ENCODE results near the gene CTSZ.
"Not testable (repeated sequence)": the region's sequence is repeated elsewhere in the genome, so short reads cannot be mapped to it uniquely, and the experiment has no call there.

The CTSZ gene

DNA sequence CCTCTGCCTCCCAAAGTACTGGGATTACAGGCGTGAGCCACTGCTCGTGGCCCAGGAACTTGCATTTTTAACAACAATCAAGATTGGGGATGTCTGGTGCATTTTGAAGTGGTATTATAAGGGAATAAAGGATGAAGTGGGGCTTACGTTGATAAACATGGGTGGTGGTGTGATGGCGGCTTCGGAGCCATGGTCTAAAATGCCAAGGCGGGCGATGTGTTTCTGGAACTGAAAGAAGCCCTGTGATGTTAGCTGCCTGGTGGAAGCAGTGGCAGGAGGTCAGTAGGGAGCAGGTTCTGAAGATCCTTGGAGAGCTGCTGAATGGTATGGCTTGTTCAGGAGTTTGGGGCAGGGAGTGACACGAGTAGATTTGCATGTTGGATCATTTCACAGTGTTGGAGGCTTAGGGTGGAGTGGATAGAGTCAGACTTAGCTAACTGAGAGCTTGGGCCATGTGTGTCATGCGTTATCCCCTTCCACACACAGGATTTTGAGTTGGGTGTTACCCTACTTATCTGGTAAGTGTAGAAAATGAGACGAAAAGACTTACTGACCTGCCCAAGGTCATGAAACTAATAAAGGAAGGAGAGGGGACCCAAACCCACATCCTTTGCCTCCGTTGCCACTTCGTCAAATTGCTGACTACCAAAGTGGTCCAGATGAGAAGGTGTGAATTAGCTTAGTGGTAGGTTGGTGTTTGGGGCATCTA is 24.5 kb downstream of the CTSZ start:
- DNase-seq = no peak

DNA sequence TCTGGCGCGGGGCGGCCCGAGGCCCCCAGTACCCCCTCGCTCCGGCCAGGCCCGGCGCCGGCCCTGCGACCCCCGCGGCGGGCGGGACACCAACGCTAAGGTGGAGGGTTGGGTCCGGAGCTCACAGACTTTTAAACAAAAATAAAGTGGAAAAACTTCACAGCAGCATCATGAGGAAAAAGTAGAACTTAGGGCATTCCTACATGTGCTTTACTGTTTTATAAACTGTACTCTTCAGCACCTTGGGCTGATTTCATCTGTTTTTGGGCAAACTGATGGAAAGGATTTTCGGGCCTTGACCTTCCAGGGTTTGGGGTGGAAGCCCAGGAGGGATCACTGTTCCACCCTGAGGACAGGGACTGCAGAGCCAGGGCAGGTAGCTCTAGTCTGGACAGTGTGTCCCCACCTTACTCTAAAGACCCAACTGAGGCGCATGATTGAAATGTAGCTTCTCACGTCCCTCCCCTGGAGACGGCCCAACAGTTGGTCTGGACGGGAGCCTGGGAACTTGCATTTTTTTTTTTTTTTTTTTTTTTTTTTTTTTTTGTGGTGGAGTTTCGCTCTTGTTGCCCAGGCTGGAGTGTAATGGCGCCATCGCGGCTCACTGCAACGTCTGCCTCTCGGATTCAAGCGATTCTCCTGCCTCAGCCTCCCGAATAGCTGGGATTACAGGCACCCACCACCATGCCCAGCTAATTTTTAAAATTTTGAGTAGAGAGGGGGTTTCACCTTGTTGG is 25.3 kb downstream of the CTSZ start:
- no peak for DNase-seq

DNA sequence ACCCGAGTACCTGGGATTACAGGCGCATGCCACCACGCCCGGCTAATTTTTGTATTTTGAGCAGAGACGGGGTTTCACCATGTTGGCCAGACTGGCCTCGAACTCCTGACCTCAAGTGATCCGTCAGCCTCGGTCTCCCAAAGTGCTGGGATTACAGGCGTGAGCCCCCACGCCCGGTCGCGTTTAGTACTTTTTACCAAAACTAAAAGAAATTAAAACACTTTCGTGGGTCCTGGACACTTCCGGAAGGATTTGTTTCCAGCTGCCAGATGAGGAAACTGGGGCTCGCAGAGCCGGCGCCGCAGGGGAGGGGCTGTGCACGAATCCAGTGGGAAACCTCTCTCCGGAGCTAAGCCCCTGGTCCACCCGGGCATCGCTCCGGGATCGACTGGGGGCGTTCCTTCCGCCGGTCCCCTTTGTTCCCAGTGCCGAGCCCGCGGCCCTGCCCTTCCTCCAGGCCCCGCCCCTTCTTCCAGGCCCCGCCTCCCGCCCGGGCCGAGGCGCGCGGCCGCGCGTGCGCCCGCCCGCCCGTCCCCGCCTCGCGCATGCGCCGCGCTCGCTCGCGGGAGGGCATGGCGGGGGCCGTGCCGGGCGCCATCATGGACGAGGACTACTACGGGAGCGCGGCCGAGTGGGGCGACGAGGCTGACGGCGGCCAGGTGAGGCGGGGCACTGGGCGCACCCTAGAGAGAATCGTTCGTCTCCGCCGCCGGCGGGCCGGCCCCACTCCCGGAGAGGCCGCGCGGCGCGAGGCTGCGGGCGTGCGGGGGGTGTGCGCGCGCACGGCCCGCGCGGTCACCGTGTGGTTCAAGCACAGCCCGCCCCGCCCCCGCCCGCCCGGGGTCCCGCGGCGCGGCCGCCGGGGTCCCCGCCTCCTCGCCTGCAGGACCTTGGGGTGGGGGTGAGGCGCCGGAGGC is 26.1 kb downstream of the CTSZ start, which contains the start of gene NELFCD:
Gene NELFCD (plus strand): TSS at position 546 of the 917 bp plus-strand sequence. CDS start 54 bp downstream, at position 600.
- DNase-seq = peak in 56 of 58 donors; percentile 15 to 85 (median 74)

DNA sequence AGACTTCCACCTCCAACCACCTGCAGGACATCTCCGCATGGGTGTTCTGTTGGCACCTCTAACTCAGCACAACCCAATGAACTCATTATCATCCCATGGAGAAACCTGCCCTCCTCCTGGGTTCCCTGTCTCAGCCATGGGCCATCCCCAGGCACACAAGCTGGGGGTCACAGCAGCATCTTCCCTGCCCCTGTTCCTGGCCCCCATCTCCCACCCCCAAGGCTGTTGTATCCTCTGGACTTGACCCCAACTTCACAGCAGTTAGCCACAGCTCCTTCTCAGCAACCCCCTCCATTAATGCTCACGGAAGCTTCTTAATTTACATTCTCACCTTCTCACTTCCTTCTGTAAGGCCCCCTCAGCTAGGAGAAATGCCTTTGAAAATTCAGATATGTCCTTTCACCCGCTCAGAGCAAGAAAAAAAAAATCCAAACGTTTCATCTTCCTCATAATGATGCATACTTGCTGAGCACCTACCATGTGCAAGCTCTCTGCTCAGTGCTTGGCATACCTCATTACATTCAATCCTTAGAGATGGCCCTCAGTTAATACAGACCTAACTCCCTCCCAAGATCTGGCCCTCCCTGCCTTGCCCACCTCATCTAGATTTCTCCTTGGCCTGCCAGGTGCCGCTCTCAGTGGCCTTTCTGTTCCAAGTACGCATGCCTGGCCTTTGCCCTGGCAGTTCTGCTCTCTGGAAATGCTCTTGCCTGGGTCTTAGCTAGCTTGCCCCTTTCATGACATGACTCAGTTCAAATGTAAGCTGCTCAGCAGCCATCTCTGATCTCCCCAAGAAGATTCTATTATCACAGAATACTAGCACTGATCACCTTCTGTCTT is 28.5 kb downstream of the CTSZ start:
- no peak for DNase-seq

DNA sequence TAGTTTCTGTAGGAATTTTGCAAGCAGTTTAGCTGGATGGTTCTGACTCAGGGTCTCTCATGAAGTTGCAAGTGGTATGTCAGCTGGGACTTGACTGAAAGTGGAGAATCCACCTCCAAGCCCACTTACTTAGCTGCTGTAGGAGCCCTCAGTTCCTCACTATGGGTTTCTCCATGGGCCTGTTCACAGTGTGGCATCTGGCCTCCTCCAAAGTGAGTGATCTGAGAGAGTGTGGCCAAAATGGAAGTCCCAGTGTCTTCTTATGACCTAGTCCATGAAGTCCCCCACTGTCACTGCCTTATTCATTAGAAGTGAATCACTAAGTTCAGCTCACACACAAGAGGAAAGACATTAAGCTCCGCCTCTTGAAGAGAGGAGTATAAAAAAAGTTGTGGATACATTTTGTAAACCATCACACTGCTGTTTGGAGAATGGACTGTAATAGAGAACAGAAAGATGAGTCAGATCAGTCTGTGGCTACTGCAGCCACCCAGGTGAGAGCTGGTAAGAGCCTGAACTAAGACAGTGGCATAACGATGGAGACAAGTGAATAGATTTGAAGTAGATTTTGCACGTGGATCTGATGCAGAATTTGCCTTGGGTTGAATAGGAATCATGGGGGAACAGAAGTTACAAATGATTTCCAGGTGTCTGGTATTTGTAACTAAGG is 30.9 kb downstream of the CTSZ start:
- no peak for DNase-seq

DNA sequence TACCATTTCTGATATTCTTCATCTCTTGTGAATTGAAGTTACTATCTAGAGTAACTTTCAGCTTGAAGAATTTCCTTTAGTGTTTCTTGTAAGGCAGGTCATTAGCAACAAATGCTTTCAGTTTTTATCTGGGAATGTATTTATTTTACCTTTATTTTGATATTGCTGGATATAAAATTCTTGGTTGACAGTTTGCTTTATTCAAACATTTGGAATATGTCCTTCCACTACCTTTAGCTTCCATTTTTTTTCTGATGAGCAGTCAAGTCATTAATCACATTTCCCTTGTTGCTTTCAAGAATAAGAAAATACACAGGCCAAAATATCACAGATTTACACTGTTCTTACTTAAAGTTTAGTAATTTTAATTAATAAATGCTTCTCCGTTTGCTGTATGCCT is 31.7 kb downstream of the CTSZ start:
- no peak for DNase-seq

DNA sequence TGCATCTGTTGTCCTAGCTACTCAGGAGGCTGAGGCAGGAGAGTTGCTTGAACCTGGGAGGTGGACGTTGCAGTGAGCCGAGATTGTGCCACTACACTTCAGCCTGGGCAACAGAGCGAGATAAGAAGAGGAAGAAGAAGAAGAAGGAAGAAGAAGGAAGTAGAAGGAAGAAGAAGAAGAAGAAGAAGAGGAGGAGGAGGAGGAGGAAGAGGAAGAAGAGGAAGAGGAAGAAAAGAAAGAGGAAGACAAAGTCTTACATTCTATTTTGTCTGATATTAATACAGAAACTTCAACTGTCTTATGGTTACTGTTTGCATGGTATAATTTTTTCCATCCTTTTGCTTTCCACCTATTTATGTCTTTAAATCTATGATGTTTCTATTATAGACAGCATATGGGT is 33.2 kb downstream of the CTSZ start:
- no peak for DNase-seq

DNA sequence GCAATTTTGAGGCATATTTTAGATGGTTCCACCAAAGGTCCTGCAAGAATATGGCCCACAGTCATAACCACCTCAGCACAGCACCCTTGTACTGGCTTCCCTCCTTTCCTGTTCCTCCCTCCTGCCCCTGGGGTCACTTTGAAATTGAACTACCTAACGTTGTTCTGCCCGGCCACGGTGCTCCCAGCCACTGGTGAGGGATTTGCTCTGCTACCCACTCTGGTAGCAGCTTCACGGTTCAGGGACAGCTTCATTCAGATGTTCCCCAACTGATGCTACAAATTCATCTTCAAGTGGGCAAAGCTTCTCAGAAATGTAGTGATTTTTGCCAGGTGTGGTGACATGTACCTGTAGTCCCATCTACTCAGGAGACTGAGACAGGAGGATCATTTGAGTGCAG is 33.9 kb downstream of the CTSZ start:
- DNase-seq = no peak

DNA sequence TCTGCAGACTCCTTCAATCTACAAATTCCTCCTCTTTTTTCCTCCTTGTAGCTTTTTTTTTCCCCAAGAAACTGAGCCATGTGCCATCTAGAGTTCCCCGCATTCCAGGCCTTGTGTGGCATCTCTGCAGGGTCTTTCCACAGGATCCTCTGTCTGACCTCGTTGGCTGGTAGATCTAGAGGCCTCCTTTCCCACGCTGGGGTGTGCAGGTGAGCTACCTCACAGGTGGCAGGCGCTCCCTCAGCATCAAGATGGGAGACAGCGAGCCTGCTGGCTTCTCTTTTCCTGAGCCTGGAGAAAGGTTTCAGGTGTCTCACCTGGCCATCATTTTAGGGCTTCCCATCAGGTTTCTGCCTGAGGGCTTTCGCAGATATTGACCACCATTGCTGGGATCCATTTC is 35.6 kb downstream of the CTSZ start:
- no peak for DNase-seq

DNA sequence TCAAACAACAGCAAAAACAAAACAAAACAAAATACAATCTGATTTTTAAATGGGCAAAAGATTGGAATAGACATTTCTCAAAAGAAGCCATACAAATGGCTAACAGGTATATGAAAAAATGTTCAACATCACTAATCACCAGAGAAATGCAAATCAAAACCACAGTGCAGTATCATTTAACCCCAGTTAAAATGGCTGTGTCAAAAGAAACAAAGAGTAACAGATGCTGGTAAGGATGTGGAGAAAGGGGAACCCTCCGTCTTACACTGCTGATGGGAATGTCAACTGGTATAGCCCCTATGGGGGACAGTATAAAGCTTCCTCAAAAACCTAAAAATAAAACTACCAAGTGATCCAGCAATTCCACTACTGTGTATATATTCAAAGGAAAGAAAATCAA is 36.9 kb downstream of the CTSZ start:
- no peak for DNase-seq

DNA sequence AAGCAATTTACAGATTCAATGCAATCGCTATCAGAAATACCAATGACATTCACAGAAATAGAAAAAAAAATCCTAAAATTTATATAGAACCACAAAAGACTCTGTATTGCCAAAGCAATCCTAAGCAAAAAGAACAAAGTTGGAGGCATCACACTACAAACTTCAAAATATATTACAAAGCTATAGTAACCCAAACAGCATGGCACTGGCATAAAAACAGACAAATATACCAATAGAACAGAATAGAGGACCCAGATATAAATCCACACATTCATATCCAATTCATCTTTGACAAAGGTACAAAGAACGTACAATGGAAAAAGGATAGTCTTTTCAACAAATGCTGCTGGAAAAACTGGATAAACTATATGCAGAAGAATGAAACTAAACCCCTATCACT is 37.6 kb downstream of the CTSZ start:
- DNase-seq = no peak

DNA sequence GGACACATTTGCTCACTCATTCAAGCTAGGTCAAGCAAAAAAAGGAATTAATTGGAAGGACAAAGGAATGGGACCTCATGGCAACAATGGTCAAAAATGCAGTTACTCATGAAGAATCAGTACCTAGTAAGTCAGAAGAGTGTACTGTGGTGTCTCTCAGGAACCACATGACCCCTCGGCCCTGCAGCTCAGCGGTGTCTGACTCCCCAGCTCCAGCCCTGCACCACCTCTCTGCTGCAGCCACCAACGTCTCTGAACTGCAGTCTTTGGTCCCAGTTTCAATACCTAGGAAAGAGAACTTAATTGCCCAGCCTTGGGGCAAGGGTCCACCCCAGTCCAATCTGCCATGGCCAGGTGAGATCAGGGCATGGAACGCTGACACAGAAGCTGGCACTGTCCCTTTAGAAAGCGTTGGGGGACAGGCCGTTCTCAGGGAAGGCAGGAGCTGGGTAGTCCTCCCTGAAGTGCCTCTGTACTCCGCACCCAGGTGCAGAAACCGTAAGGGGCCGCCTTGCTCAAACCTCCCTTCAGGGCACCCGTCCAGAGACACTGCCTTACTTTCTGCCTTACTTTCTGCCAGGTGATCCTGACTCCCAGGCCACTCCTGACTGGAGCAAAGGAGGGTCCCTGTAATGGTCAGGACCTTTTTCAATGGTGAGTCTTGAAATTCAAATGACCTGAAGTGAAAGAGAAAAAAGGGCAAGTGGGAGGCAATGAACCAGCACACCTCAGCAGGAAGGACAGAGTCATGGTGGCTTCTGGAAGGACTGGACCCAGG is 39.2 kb downstream of the CTSZ start:
- DNase-seq = no peak

DNA sequence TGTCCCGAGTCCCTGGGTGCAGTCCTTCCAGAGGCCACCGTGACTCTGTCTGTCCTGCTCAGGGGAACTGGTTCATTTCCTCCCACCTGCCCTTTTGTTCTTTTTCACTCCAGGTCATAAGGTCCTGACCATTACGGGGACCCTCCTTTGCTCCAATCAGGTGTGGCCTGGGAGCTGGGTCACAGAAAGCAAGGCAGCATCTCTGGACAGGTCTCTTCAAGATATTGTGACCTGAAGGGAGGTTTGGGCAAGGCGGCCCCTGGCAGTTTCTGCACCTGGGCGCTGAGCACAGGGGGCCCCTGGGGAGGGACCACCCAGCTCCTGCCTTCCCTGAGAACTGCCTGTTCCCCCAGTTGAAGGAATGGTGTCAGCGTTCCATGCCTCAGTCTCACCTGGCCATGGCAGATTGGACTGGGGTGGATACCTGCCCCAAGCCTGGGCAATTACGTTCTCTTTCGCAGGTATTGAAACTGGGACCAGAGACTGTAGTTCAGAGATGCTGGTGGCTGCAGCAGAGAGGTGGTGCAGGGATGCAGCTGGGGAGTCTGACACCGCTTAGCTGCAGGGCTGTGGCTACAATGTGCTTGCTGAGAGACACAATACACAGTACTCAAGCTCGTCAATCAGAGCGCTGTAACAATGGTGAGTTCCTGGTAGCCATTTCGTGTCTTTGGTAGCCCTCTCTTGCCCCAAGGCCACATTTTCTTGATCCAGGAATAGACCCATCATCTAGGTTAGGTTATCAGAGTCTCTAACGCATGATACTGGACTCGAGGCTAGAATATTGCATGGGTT is 41.6 kb downstream of the CTSZ start:
- DNase-seq = no peak

DNA sequence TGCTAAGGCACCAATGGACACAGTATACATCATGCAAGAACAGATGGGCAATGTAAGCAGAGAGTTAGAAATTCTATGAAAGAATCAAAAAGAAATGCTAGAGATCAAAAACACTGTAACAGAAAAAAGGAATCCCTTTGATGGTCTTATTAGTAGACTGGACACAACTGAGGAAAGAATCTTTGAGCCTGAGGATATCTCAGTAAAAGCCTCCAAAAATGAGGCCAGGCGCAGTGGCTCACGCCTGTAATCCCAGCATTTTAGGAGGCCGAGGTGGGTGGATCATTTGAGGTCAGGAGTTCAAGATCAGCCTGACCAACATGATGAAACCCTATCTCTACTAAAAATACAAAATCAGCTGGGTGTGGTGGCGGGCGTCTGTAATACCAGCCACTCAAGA is 43.1 kb downstream of the CTSZ start:
- DNase-seq = not testable (repeated sequence)

DNA sequence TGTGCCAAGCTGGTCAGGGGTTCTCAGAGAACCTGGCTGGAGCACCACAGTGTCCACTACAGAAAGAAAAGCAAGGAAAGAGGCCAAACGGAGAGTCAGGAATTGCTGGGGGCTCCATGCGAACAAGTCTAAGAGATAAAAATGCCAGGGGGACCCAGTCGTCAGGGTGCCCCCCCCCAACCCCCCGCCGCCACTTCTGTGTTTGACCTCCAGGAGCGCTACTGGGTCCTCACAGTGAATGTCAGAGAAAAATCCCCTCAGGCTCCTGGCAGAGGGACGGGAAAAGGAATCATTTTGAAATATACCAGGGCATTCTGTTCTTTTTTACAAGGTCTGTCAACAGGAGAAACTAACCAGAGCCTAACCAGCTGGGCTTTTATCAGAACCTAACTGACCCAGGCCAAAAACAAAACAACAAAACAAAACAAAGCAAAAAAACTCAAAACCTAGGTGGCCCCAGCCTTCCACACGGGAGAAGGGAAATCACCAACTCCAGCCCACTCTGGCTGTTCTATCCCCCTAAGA is 43.9 kb downstream of the CTSZ start:
- DNase-seq = no peak

DNA sequence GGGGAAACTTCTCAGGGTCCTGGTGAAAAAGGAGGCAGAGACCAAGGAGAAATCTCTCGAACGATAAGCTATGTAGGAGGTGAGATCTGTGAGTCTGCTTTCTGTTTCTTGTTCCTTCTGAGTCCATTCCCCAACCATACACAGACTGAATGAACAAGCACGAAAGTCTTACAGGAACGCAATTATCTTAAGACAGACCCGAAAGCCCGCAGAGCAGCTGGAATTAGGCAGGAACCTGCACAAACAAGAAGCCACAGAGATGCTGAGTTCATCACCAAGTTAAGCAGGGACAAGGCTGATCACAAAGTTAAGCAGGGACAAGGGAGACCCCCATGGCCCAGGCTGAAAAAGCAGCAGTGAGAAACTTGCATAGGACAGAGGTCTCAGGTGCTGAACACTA is 47.4 kb downstream of the CTSZ start:
- no peak for DNase-seq

DNA sequence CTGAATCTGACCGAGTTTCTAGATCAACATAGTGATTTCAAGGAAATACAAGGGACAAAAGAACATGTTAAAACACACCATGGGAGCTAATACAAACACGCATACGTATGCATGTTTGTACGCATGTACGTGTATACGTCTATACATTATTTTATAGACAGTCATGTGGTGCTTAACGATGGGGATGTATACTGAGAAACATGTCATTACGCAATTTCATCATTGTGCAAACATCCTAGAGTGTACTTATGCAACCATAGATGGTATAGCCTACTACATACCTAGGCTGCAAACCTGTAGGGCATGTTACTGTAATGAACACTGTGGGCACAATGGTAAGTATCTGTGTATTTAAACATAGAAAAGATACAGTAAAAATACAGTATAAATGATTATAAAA is 51.0 kb downstream of the CTSZ start:
- no peak for DNase-seq

DNA sequence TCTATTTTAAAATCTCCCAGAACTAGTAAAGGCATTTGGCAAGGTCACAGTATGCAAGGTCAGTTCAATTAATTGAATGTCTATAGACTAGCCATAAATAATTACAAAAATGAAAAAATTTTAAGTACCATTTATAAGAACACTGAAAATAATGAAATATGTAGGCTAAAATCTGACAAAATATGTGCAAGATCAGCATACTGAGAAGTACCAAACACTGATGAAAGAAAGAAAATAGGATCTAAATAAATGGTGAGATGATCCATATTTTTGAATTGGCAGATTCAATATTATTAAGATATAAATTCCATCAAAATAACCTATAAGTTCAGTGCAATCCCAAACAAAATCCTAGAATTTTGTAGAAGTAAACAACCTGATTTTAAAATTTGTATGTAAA is 54.0 kb downstream of the CTSZ start:
- DNase-seq = no peak
